K562 (cell line): ENCODE measurements around the gene ENO2. TPM values are rescaled to one million over a fixed set of nuclear protein-coding genes. Genes with fewer than 3 reads are reported as not detected.

Experiments
- ATAC-seq: fragments of 200-7000 bp; cut with Tn5 transposase; 3 replicates; pipeline ENCODE4 v1.9.1; 2020; ENCODE audit warnings: moderate library complexity
- BruUV-seq: library from RNA; stranded (reverse); fragments of 400-500 nt; replicated peaks from 2 replicates; lab custom pipeline; 2021; lab: Mats Ljungman, UMichigan
- CTCF ChIA-PET: fragments of 300-600 bp; formaldehyde crosslinking; extraction: SDS; loops from one replicate; lab custom pipeline; 2021; ENCODE audit warnings: low intra/inter-chr PET ratio; lab: Yijun Ruan, JAX
- POLR2A ChIA-PET: fragments of 300-600, 350-650 bp; sonication (Branson Sonifier 250); formaldehyde crosslinking; extraction: SDS; loops from one replicate; lab custom pipeline; 2021; ENCODE audit warnings: antibody characterized with exemption, inconsistent platforms; lab: Yijun Ruan, JAX
- DNase-seq, 4 experiments: peaks; one replicate each; pipeline versions ENCODE4 v3.0.0 to v3.0.0-alpha.2; 2011 to 2018; ENCODE audit warnings: low spot score in 3 of 4, mixed read lengths in 3 of 4; ENCODE audit errors: extremely low read depth in 1 of 4
- FAIRE-seq: peaks from 2 replicates; lab custom pipeline; 2011; peaks lifted over from hg19 to GRCh38; lab: Jason Lieb, UNC
- H2AFZ ChIP-seq: 2 replicates; pipeline ENCODE4 v1.6.0; 2011; ENCODE audit warnings: low read depth, low read length, control low read depth, inconsistent platforms
- H3K27ac ChIP-seq: fragments of 200-600 bp; 3 replicates; pipeline ENCODE4 v1.8.0; 2011; ENCODE audit warnings: low read depth, mild to moderate bottlenecking, control low read depth, inconsistent platforms, low read length, moderate library complexity, mixed read lengths; ENCODE audit errors: extremely low read depth
- H3K27me3 ChIP-seq, 2 experiments: fragments of 300-600 bp in 1 of 2; 2 replicates in 1 of 2; 3 replicates in 1 of 2; pipeline versions ENCODE4 v1.6.0 to v1.8.0; 2011; ENCODE audit warnings: inconsistent platforms in 2 of 2, low read length in 2 of 2, mild to moderate bottlenecking in 1 of 2, mixed read lengths in 1 of 2, moderate library complexity in 1 of 2; ENCODE audit not compliant: control insufficient read depth in 2 of 2, insufficient read depth in 2 of 2
- H3K36me3 ChIP-seq: fragments of 300-600 bp; 3 replicates; pipeline ENCODE4 v1.8.0; 2011; ENCODE audit warnings: mild to moderate bottlenecking, low read length, inconsistent platforms; ENCODE audit not compliant: control insufficient read depth, insufficient read depth
- H3K4me1 ChIP-seq, 2 experiments: fragments of 200-600 bp in 1 of 2; replicated peaks in 1 of 2; 2 replicates in 1 of 2; 3 replicates in 1 of 2; pipeline versions ENCODE4 v1.5.1 to v1.8.0; 2011; ENCODE audit warnings: inconsistent platforms in 2 of 2, low read length in 2 of 2, mild to moderate bottlenecking in 1 of 2, mixed read lengths in 1 of 2, moderate library complexity in 1 of 2; ENCODE audit not compliant: control insufficient read depth in 2 of 2, insufficient read depth in 2 of 2
- H3K4me2 ChIP-seq: 2 replicates; pipeline ENCODE4 v1.6.1; 2011; ENCODE audit warnings: low read length, control low read depth, inconsistent platforms, mixed read lengths; ENCODE audit not compliant: insufficient read depth
- H3K4me3 ChIP-seq: fragments of 200-600 bp; sonication (generic), shearing (Covaris generic); 2 replicates; pipeline ENCODE4 v1.5.1; 2016; ENCODE audit warnings: control low read depth, inconsistent platforms
- H3K79me2 ChIP-seq: fragments of 200-600 bp; 3 replicates; pipeline ENCODE4 v1.8.0; 2011; ENCODE audit warnings: low read length, inconsistent platforms; ENCODE audit not compliant: control insufficient read depth, insufficient read depth
- H3K9ac ChIP-seq, 2 experiments: 2 replicates each; pipeline versions ENCODE4 v1.6.0 to v1.6.1; 2011; ENCODE audit warnings: low read depth in 2 of 2, low read length in 2 of 2, control low read depth in 1 of 2, inconsistent platforms in 1 of 2, mild to moderate bottlenecking in 1 of 2, mixed read lengths in 1 of 2; ENCODE audit not compliant: insufficient read depth in 1 of 2
- H3K9me1 ChIP-seq: one replicate; pipeline ENCODE4 v1.6.0; 2011; ENCODE audit warnings: inconsistent platforms, mild to moderate bottlenecking, low read length, moderate library complexity; ENCODE audit not compliant: control insufficient read depth, insufficient read depth
- H3K9me3 ChIP-seq: replicated peaks from 2 replicates; pipeline ENCODE4 v1.5.1; 2011; ENCODE audit warnings: low read depth, low read length, inconsistent platforms; ENCODE audit not compliant: control insufficient read depth, insufficient read depth
- H4K20me1 ChIP-seq: replicated peaks from 2 replicates; pipeline ENCODE4 v1.6.1; 2011; ENCODE audit warnings: low read length, inconsistent platforms, mixed read lengths; ENCODE audit not compliant: control insufficient read depth, insufficient read depth
- ARID2 ChIP-seq: fragments of 450-650 bp; IDR thresholded peaks from 2 replicates; pipeline ENCODE4 v1.6.1; 2017; ENCODE audit warnings: antibody characterized with exemption, mild to moderate bottlenecking
- BRD9 ChIP-seq: fragments of 450-650 bp; IDR thresholded peaks from 2 replicates; pipeline ENCODE4 v1.6.1; 2018; ENCODE audit warnings: low read depth; ENCODE audit not compliant: partially characterized antibody
- DNMT1 ChIP-seq: fragments of 450-650 bp; IDR thresholded peaks from 2 replicates; pipeline ENCODE4 v1.6.1; 2016; ENCODE audit warnings: antibody characterized with exemption, mild to moderate bottlenecking
- GATA2 ChIP-seq: sonication (generic); formaldehyde crosslinking; IDR thresholded peaks from 2 replicates; pipeline ENCODE4 v1.4.0; 2020; ENCODE audit warnings: mild to moderate bottlenecking, missing genetic modification reagents
- GATAD2B ChIP-seq: fragments of 450-650 bp; IDR thresholded peaks from 2 replicates; pipeline ENCODE4 v1.6.1; 2017; ENCODE audit warnings: mild to moderate bottlenecking, borderline replicate concordance
- LARP7 ChIP-seq: fragments of 450-650 bp; IDR thresholded peaks from 2 replicates; pipeline ENCODE4 v1.6.1; 2016
- MTA1 ChIP-seq: fragments of 450-650 bp; IDR thresholded peaks from 2 replicates; pipeline ENCODE4 v1.6.1; 2017; ENCODE audit warnings: borderline replicate concordance
- NR2C1 ChIP-seq, 2 experiments: fragments of 450-650 bp; IDR thresholded peaks; 2 replicates each; pipeline ENCODE4 v1.6.1; 2017; ENCODE audit warnings: mild to moderate bottlenecking in 2 of 2, antibody characterized with exemption in 1 of 2, inconsistent platforms in 1 of 2, missing compliant biosample characterization in 1 of 2, missing genetic modification characterization in 1 of 2
- NR2C2 ChIP-seq, 2 experiments: fragments of 200-800 bp in 1 of 2; sonication (Bioruptor generic) in 1 of 2; sonication (generic) in 1 of 2; formaldehyde crosslinking in 1 of 2; IDR thresholded peaks; 2 replicates each; pipeline versions ENCODE4 v1.6.1 to v1.8.0; 2016 to 2022; ENCODE audit warnings: mild to moderate bottlenecking in 1 of 2, missing compliant biosample characterization in 1 of 2, missing genetic modification characterization in 1 of 2, missing genetic modification reagents in 1 of 2
- PTRF ChIP-seq: fragments of 450-650 bp; IDR thresholded peaks from 2 replicates; pipeline ENCODE4 v1.6.1; 2016; ENCODE audit warnings: mild to moderate bottlenecking, missing genetic modification characterization, missing compliant biosample characterization
- RAD21 ChIP-seq, 2 experiments: fragments of 250-450 bp in 1 of 2; fragments of 450-650 bp in 1 of 2; sonication (Bioruptor Pico) in 1 of 2; formaldehyde crosslinking in 1 of 2; IDR thresholded peaks in 1 of 2; conservative IDR thresholded peaks in 1 of 2; 2 replicates each; pipeline versions ENCODE4 v1.4.0 to v1.8.0; 2020 to 2022; ENCODE audit warnings: mild to moderate bottlenecking in 2 of 2, moderate library complexity in 1 of 2
- SMC3 ChIP-seq: conservative IDR thresholded peaks from 2 replicates; pipeline ENCODE4 v1.6.1; 2011; ENCODE audit warnings: low read depth, low read length, improper control_type of control experiment; ENCODE audit not compliant: insufficient read depth
- TGIF2 ChIP-seq: sonication (generic); formaldehyde crosslinking; IDR thresholded peaks from 2 replicates; pipeline ENCODE4 v1.8.1; 2022; ENCODE audit warnings: mild to moderate bottlenecking, missing genetic modification reagents, moderate library complexity
- ZFX ChIP-seq: sonication (generic); formaldehyde crosslinking; IDR thresholded peaks from 2 replicates; pipeline ENCODE4 v1.8.0; 2022; ENCODE audit warnings: mild to moderate bottlenecking, missing genetic modification reagents, moderate library complexity
- ZNF121 ChIP-seq: sonication (generic); formaldehyde crosslinking; conservative IDR thresholded peaks from 2 replicates; pipeline ENCODE4 v1.8.0; 2022; ENCODE audit warnings: missing genetic modification reagents
- ZNF253 ChIP-seq: fragments of 250-450 bp; sonication (Bioruptor Pico); conservative IDR thresholded peaks from 2 replicates; pipeline ENCODE4 v1.6.1; 2021; ENCODE audit warnings: mild to moderate bottlenecking
- WGBS: fragments of 100-300 bp; shearing (Covaris generic); methylation state at CpG from one replicate; pipeline ENCODE4 v1.1.6; 2016; ENCODE audit warnings: low coverage, mixed read lengths; ENCODE audit not compliant: insufficient coverage; ENCODE audit errors: missing lambda C conversion rate; 5-methylcytosine and 5-hydroxymethylcytosine counted together
- in situ Hi-C: fragments of 300-500 bp; cut with MboI; formaldehyde crosslinking; loops from 4 replicates; pipeline ENCODE4 v1.15.0; 2018; ENCODE audit warnings: inconsistent platforms, mixed read lengths
- intact Hi-C: fragments of 100-400 bp; cut with micrococcal nuclease; formaldehyde crosslinking; loops from 2 replicates; pipeline ENCODE4 v1.14.2; 2022
- polyA plus RNA-seq, 8 experiments: library from polyadenylated mRNA; depleted of rRNA in 4 of 8; stranded (reverse) in 5 of 8; unstranded in 3 of 8; fragments of >200 nt; fragmentation: Nextera tagmentation in 2 of 8; fragmentation: Illumina TruSeq in 1 of 8; extraction: Ambion mirVana in 2 of 8; extraction: Trizol in 1 of 8; gene quantifications; 2 replicates each; pipeline versions ENCODE4 v1.2.1 to v1.2.3, GENCODE V29; 2011 to 2014; ENCODE audit warnings: inconsistent platforms in 1 of 8, missing spikeins in 1 of 8
- total RNA-seq, 7 experiments: library from RNA; depleted of rRNA in 6 of 7; stranded (reverse); fragments of >200 nt in 6 of 7; fragmentation: Illumina TruSeq in 2 of 7; extraction: Trizol in 2 of 7; gene quantifications; 2 replicates each; pipeline versions ENCODE4 v1.2.1 to v1.2.3, GENCODE V29; 2011 to 2021; ENCODE audit warnings: low replicate concordance in 1 of 7
- TF ChIP-seq, protein P1 (sequence below): sonication (generic); IDR thresholded peaks from 2 replicates; pipeline ENCODE4 v1.6.1; 2016
- TF ChIP-seq, protein P2 (sequence below), 3 experiments: IDR thresholded peaks in 2 of 3; conservative IDR thresholded peaks in 1 of 3; 2 replicates each; pipeline ENCODE4 v1.5.1; 2011 to 2012; ENCODE audit warnings: low read length in 3 of 3, mild to moderate bottlenecking in 3 of 3, control low read depth in 2 of 3, improper control_type of control experiment in 1 of 3, inconsistent platforms in 1 of 3, low read depth in 1 of 3, mixed read lengths in 1 of 3, moderate library complexity in 1 of 3; ENCODE audit not compliant: insufficient read depth in 2 of 3

The ENO2 gene
- total and polyA plus RNA-seq, 9 of the 15 experiments (the other 6 are each of a cell fraction or from before 2014, with no cell fraction given) = 10.9 to 43.3 (median 21.0) TPM

GRCh38 chr12:6948873-6949594 lies 34.7 kb downstream of the ENO2 start (continued):
- no peak for TF ChIP-seq MTA1
- TF ChIP-seq TGIF2 = no peak
- no peak for TF ChIP-seq PTRF

- peak in 1 of 4 experiments; percentile 36 for DNase-seq
- Histone ChIP-seq H4K20me1 (no peaks in the 10 kb centered on the region), H3K9ac (peak overlapping the region in 1 of 2 experiments; percentile 31; a peak in 1 of 4 replicates), H3K9me1 (no peaks in the 10 kb centered on the region), H3K79me2 (peaks cover 6% of the 10 kb centered on the region), H3K4me3 (no peak overlapping the region), H3K36me3 (peaks cover 4% of the 10 kb centered on the region; the same call in 1 of the 3 replicates), H3K4me1 (peaks cover 14 to 62% of the 10 kb centered on the region in 2 experiments), H3K27ac (no peak overlapping the region), H3K4me2 (no peak overlapping the region), H2AFZ (no peak overlapping the region), H3K9me3 (no peaks in the 10 kb centered on the region), H3K27me3 (no peaks in the 10 kb centered on the region)
- peak; percentile 49 for FAIRE-seq
- in situ Hi-C loops (no loop called here), intact Hi-C loops (no loop called here)
- peak; percentile 36 for ATAC-seq
- CTCF ChIA-PET = no interaction called here
- POLR2A ChIA-PET = no interaction called here
- no TSS peak for BruUV-seq
- WGBS = 57% methylated on average over 1 of the region's 1 CpG
- TF ChIP-seq SMC3 (0 out of 2 replicates have a peak, but pooled peaks have one; percentile 18), ARID2 (no peak), ZNF253 (CRISPR knock-in tag) (no peak), DNMT1 (no peak), ZFX (CRISPR knock-in tag) (peak; percentile 34), RAD21 (CRISPR knock-in tag; conservative IDR thresholded peaks at IDR 0.05 in 1 of 2, IDR thresholded peaks at IDR 0.05 in 1 of 2) (peak in 1 of 2 experiments; percentile 22; a peak in 2 of 4 replicates), GATAD2B (no peak), GATA2 (CRISPR knock-in tag) (no peak), NR2C2 (CRISPR knock-in tag; IDR thresholded peaks at IDR 0.05) (peak; percentile 73; the same call in 1 of the 2 replicates), NR2C2 (tag; IDR thresholded peaks at IDR 0.05) (peak; percentile 79), LARP7 (no peak), NR2C1 (IDR thresholded peaks at IDR 0.05) (peak; percentile 86), NR2C1 (tag; IDR thresholded peaks at IDR 0.05) (peak; percentile 82), ZNF121 (no peak), BRD9 (no peak)
- TF ChIP-seq, protein P1, sequence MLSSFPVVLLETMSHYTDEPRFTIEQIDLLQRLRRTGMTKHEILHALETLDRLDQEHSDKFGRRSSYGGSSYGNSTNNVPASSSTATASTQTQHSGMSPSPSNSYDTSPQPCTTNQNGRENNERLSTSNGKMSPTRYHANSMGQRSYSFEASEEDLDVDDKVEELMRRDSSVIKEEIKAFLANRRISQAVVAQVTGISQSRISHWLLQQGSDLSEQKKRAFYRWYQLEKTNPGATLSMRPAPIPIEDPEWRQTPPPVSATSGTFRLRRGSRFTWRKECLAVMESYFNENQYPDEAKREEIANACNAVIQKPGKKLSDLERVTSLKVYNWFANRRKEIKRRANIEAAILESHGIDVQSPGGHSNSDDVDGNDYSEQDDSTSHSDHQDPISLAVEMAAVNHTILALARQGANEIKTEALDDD = no peak
- TF ChIP-seq, protein P2, sequence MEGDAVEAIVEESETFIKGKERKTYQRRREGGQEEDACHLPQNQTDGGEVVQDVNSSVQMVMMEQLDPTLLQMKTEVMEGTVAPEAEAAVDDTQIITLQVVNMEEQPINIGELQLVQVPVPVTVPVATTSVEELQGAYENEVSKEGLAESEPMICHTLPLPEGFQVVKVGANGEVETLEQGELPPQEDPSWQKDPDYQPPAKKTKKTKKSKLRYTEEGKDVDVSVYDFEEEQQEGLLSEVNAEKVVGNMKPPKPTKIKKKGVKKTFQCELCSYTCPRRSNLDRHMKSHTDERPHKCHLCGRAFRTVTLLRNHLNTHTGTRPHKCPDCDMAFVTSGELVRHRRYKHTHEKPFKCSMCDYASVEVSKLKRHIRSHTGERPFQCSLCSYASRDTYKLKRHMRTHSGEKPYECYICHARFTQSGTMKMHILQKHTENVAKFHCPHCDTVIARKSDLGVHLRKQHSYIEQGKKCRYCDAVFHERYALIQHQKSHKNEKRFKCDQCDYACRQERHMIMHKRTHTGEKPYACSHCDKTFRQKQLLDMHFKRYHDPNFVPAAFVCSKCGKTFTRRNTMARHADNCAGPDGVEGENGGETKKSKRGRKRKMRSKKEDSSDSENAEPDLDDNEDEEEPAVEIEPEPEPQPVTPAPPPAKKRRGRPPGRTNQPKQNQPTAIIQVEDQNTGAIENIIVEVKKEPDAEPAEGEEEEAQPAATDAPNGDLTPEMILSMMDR (IDR thresholded peaks at IDR 0.05 in 2 of 3, conservative IDR thresholded peaks at IDR 0.05 in 1 of 3; ENCODE audit: insufficient read depth in 2 of 3, low read depth in 1 of 3, low read length in 3 of 3) = peak; percentile 43 to 60 (median 53)
Observed at GRCh38 chr12:6950401-6950801, 36.0 kb downstream of the ENO2 start.
